DMS53 treated with DMSO at 0.1 percent for 48 hours (cell line): Measurements from ENCODE around the gene HM13.
A peak's percentile ranks its signal among the peaks of the same experiment; 100 is the strongest.
"Not testable (repeated sequence)": the region's sequence is repeated elsewhere in the genome, so short reads cannot be mapped to it uniquely, and the experiment has no call there.

ENCODE experiments used
- DNase-seq: peaks from one replicate; lab custom pipeline; 2025; ENCODE audit not compliant: unreplicated experiment; lab: John Stamatoyannopoulos, UW

HM13 gene, protein sequence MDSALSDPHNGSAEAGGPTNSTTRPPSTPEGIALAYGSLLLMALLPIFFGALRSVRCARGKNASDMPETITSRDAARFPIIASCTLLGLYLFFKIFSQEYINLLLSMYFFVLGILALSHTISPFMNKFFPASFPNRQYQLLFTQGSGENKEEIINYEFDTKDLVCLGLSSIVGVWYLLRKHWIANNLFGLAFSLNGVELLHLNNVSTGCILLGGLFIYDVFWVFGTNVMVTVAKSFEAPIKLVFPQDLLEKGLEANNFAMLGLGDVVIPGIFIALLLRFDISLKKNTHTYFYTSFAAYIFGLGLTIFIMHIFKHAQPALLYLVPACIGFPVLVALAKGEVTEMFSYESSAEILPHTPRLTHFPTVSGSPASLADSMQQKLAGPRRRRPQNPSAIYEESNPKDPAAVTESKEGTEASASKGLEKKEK

DNA sequence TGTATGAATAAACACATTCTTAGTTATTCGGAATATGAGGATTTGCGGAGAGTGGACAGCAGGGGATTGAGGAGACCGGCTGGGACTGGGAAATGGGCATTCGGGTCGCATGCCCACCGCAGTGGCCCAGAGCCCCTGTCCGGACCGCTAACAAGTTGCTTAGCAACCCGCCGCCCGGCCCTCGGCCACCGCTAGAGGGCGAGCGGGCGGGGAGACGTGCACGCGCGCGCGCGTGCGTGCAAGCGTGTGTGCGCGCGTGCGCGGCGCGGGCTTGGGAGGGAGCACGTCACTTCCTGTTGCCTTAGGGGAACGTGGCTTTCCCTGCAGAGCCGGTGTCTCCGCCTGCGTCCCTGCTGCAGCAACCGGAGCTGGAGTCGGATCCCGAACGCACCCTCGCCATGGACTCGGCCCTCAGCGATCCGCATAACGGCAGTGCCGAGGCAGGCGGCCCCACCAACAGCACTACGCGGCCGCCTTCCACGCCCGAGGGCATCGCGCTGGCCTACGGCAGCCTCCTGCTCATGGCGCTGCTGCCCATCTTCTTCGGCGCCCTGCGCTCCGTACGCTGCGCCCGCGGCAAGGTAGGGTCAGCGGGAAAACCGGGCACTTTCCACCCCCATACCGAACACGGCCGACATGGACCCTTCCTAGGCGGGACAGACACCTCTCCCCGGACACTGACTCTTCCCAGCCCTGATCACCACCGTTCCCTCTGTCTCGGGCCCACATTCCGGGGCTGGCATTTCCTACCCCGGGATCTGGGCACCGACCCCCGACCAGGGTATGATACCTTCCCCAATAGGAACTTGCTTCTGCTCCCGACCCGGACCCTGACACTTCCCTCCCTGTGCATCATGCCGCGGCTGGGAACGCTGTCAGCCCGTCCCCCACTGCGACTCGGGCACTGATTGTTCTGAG, at the start of gene HM13:
HM13 (plus strand) TSS at position 289 of the 918 bp plus-strand sequence; CDS start at position 399, 110 bp downstream.
- peak; percentile 71 for DNase-seq

DNA sequence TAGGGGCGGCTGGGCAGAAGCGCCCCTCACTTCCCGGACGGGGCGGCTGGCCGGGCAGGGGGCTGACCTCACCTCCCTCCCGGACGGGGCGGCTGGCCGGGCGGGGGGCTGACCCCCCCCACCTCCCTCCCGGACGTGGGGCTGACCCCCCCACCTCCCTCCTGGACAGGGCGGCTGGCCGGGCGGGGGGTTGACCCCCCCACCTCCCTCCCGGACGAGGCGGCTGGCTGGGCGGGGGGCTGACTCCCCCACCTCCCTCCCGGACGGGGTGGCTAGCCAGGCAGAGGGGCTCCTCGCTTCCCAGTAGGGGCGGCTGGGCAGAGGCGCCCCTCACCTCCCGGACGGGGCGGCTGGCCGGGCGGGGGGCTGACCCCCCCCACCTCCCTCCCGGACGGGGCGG, 43.3 kb upstream of the HM13 start:
- DNase-seq: not testable (repeated sequence)

DNA sequence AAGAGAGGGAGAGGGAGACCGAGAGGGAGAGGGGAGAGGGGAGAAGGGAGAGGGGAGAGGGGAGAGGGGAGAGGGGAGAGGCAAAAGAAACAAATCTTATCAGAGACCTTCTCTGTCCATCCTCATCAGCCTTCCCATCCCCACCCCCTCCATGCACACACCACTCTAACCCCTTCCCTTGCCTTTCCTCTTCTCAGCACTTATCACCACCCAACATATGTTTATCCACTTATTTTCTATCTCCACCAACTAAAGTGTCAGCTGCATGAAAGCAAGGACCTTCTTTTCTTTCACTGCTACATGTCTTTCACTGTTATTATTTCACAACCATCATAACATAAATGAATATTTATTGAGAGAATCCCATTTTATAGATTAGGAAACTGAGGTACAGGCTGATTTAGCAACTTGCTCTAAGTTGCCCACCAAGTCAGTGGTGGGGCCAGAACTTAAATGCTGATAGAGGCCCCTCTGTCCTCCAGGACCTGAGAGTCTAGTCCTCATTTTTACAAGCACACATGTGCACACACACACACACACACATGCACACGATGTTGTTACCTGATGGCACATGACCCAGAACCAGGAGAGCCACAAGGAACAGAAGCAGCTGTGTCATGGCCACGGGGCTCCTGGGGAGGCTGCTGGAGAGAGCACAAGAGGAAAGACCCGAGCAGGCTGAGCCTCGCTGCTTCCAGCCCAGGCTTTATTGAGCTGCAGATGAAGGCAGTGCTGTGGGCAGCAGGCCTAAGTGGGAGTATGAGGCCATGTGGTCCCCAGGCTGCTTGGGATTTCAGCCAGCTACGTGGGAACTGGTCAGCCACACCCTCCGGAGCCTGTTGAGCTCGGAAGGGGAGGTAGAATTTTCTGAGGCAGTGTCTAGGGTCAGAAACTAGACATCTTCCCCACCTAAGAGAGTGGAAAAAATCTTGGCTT, 41.6 kb upstream of the HM13 start:
- no peak for DNase-seq

DNA sequence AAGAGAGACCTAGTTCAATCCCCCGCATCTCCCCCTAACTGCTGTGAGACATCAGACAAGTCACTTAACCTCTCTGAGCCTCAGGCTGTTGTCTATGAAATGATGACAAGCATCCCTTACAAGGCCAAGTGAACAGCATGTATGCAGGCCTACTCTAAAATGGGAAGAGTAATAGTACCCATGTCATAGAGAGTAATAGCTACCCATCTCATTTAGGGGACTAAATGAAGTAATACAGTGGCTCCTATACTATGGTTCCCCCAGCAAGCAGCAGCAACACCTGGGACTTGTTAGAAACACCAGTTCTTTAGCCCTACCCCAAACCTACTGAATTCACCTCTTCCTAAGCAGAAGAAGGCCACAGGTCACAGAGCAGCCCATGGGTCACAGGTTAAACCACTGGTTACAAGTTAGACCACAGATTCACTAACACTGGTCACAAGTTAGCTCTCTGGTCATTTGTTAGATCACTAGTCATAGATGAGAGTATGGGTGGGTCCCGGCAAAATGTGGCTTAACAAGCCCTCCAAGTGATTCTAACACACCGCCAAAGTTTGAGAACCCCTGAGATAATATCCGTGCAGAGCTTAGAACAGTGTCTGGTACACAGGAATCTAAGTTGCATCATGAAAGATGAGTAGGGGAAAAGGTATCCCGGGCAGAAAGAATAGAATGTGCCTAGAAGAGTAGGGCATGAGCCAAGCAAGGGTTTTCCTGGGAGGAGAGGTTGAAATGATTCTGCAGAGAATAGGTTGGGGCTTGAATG, 40.7 kb upstream of the HM13 start:
- DNase-seq: no peak

DNA sequence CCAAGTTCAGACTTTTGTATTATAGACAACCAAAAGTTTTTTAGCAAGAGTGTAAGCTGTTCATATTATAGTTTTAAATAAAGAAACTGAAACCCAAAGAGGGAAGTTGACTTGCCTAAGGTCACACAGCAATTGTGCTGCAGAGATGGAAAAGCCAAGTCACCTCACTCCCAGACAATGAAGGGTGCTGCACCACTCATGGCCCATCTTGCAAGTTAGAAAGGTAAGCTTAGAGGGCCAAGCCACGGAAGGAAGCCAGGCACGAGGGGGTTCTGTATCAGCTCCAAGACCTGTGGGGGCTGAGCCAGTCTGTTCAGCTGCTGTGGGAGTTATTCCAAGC, 40.2 kb upstream of the HM13 start:
- no peak for DNase-seq

DNA sequence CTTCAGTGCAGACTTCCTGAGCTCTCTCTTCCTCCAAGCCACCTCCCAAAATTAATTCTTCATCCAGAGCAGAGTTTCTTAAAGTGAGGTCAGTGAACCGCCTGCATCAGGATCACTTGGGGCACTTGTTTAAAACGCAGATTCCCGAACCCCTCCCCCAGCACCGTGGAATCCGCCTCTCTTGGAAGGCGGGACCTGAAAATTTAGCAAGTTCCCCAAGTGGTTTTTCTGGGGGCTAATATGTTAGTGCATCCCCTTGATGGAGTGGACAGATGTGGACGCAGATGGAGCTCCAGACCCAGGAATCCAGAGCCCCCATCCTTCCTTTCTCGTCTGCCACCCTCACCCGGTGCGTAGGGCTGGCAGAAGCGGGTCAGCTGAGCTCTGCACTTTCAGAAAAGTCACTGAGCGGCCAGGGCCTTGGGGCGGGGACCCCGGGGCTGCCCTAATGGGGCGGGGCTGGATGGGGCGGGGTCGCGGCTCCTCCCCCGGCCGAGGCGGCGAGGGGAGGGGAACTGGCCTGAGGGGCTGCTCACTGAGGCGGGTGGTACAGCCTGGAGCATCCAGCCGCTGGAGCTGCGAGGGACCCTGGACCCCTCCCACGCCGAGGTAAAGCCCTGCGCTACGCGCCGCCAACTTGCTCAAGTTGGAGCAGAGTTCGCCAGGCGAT, 39.3 kb upstream of the HM13 start, which contains the start of the genes DEFB124 and REM1:
DEFB124 (minus strand) TSS at position 370 of the 670 bp plus-strand sequence. CDS start 2,114 bp downstream, outside the sequence.
REM1 (plus strand) TSS at position 531 of the 670 bp plus-strand sequence. CDS start 1,158 bp downstream, outside the sequence.
- DNase-seq: no peak

DNA sequence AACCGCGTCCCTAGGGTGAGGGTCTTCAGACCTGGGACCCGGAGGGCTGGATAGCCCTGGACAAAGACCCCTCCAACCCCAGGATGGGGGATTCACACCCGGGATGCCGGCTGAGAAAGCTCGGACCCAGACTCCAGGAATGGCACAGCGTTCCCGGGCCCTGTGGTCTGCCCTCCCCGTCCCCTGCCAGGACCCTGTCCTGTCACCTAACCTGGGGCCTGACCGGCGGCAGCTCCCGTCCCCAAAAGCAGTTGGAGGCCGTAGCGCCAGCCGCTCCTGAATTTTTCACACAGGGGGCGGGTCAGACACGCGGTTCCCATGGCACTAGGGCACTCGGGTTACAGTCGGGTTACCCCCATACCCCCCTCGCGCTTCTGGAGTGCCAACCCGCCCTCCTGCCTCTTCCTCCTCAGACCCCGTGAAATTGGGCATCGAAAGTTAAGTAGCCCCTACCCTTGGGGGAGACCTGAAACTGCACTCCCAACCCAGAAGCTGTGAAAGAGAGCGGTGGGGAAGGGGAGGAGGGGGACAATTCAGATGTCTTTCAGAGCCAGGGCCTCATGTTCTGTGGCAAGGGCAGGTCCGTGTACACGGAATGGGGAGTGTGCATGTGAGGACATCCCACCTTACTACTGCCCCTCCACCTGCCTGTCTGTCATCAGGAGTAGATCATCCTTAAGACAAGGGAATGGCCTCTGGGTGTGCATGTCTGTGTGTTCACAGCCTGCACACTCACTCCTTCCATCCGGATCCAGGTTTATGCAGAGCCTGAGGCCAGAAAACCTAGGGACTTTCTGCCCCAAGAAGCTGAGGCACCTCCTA, 38.6 kb upstream of the HM13 start:
- DNase-seq: no peak

DNA sequence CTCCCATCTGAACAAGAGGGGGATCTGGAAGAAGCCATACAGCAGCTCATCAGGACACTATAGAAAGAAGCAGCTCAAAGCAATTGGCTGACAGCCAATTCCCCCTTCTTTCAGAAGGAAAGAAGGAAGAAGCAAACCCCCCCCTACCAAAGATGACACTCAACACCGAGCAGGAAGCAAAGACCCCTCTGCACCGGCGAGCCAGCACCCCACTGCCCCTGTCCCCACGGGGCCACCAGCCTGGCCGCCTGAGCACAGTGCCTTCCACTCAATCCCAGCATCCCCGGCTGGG, 38.0 kb upstream of the HM13 start:
- no peak for DNase-seq

DNA sequence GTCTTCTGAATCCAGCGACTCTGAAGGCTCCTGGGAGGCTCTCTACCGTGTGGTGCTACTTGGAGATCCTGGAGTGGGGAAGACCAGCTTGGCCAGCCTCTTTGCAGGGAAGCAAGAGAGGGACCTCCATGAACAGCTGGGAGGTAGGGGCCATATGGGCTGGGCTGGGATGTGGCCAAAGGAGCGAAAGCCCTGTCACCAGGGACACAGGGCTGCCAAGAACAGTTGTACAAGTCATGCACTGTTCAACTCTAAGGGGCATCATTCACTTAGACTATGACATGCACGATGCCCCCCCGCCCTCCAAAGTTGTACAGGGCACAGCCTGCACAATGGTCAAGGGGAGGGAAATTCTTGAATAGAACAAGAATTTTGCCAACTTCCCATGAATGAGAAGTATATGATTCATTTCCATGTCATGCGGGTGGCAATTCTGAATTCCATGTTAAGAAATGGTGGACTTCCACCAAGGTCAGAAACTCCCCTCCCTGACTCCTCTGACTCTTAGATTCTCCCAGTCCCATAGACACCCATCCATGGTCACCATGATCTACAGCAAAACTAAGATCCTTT, 37.5 kb upstream of the HM13 start:
- no peak for DNase-seq

DNA sequence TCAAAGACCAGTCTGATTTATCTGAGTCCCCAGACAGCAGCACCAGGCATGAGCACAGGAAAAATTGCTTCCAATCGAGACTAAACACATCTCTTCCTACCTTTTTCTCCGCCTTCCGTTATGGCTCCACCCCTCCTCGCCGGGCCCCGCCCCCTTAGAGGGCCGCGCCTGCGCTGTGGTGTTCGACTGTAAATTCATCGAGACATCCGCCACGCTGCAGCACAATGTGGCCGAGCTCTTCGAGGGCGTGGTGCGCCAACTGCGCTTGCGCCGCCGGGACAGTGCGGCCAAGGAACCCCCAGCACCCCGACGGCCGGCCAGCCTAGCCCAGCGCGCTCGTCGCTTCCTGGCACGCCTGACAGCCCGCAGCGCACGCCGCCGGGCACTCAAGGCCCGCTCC, 30.2 kb upstream of the HM13 start:
- DNase-seq: no peak

DNA sequence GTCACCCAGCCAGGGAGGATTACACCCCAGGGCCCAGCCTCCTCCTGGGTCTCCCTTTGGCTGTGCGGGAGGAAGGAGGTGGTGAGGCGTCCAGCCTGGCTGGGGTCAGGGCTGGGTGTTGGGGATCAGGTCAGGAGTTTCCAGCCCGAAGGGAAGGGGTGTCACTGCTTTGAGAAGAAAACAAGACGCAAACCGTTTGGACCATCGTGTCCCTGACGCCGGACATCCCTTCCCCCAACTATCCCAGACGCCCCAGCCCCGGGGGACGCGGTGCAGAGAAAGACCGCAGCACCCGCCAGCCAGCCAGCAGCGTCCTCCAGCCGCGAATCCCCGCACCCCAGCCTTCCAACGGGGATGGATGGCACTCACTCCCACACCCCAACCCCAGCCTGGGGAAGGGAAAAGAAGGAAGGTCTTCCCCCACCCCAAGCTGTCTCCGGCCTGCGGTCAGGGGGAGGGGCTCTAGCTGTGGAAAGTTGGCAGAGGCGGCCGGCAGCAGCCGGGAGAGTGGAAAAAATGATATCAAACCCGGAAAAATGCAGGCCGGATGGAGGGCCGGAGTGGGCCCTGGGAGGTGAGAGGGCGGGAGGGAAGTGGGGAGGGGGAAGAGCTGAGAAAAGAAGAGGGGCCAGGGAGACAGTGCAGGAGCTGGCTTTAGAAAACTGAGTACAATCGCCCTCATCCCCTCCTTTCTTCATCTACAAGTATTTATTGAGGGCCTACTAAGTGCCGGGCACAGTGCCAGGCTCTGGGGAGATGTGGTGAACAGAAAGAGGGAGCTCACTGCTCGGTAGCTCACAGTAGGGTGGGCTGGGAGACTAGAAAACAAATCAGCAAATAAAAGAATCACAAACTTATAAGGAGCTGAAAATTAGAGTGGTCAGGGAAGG, 28.5 kb upstream of the HM13 start:
- DNase-seq: no peak

DNA sequence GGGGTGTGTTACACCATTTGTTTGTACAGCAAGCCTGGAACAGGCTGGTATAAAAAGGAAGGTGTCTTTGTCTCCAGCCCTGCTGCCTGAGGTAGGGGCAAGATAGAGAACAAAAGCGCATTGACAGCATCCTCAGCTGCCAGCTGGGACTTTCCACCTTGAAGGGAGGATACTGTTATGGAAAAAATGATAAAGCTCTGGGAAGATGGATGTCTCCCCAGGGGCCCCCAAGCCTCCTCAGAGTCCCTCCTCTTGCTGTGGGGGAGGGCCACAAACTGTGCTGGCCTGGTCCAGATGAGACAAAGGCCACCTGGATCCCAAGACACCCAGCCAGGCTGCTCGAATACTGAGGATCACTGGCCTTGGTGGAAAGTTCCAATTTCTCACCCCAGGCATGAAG, 26.1 kb upstream of the HM13 start:
- no peak for DNase-seq

DNA sequence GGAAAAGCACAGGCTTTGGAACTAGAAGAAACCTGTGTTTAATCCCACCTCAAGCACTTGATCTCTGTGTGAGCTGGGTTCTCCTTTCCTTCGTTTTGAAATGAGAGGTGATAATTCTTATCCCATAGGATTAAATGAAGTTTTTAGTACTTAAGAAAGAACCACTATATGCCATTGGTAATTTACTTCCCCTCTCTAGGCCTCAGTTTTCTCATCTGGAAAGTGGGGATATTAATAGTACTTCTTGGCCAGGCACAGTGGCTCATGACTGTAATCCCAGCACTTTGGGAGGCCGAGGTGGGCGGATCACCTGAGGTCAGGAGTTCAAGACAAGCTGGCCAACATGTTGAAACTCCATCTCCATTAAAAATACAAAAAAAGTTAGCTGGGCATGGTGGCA, 25.1 kb upstream of the HM13 start:
- DNase-seq: no peak

DNA sequence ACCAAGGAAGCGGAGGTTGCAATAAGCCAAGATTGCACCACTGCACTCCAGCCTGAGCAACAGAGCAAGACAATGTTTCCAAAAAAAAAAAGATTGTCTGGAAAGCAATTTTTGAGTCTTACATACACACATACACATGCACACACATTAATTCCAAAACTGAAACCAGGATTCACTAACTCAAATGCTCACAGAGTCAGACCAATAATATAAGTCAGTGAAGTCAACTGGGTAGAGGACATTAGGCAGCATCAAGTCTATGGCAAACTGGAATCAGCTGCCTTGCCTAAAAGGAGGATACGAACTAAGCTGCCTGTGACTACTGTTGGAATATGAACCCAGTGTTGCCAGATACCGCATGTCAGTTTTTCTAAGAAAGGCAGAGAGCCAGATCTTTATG, 23.5 kb upstream of the HM13 start:
- no peak for DNase-seq

DNA sequence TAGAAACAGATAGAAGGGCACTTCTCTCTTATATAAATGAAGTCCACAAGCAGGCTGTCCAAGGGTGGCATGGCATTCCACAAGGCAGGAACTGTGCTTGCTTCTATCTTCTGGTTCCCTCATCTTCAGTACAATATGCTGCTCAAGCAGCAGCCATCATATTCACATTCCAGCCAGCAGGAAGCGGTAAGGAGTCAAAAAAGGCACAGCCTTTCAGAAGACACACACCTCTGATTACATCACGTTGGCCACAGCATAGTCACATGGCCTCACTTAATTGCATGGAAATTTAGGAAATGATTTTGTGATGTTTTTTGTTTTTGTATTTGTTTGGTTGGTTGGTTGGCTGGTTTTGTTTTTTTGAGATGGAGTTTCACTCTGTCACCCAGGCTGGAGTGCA, 20.1 kb upstream of the HM13 start:
- DNase-seq: no peak

DNA sequence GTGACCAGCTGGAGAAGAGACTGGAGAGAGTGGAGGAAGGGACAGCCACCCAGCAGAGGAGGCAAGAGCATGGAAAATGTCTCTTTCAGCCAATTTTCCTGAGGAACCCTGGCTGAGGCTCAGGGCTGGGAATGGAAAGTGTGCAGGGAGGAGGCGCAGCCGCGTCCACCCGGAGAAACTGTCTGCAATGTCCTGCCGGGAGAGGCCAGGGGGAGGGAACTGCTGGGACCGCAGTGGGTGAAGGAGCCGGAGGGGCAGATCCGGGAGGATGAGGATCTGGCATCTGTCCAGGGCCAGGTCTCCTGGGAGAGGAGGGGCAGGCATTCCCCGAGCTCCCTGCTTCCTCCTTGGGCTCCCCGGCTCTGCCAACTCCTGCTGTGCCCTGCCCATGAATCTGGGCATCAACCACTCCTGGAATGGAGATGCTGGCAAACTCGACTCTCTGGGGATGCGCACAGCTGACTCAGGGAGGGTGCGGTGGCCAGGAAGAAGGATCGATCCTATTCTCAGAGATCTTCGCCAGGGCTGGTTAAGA, 17.4 kb upstream of the HM13 start:
- no peak for DNase-seq

DNA sequence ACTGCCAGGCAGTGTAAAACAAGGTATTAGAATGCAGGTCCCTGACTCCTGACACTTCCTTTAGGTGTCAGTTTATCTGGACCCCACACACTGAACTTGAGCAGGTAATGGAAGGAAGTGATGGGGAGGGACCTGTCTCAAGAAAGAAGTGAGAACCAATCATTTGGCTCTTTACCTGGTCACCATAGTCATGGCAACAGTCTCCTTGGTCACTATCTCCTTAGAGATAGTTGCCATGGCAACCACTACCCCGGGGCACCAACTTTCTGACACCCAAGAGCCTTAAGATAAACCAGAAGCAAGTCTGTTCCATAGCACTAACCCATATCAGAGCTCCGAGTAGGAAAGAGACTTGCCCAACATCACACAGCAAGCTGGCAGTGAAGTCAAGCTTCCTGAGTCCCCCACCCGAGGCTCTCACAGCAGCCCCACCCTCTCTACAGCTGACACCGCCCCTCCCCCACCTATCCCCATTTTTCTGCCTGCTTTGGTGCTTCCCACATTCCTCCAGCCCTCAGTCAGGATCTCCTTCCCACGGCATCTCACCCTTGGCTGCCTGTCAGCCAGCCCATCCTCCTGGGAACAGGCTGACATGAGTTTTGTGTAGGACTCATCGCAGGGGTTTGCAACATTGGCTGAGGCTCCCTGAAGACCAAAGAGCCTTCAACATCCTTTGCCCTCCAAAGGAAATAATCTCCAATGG, 16.3 kb upstream of the HM13 start:
- DNase-seq: no peak
